HepG2 (cell line): ENCODE data around the gene SRGAP3.

ENCODE experiments used
- MBNL3 ChIP-seq: fragments of 250-450 bp; sonication (Bioruptor Pico); conservative IDR thresholded peaks from 2 replicates; pipeline ENCODE4 v1.8.0; 2022; ENCODE audit warnings: mild to moderate bottlenecking, inconsistent platforms
- MLX ChIP-seq: IDR thresholded peaks from 2 replicates; pipeline ENCODE4 v1.6.1; 2016
- POLR2AphosphoS2 ChIP-seq: IDR thresholded peaks from 2 replicates; pipeline ENCODE4 v1.6.1; 2011; ENCODE audit warnings: low read depth, low read length, improper control_type of control experiment
- SP2 ChIP-seq: sonication (generic); formaldehyde crosslinking; IDR thresholded peaks from 2 replicates; pipeline ENCODE4 v1.5.1; 2020; ENCODE audit warnings: mild to moderate bottlenecking, missing genetic modification reagents

- no peak for TF ChIP-seq SP2 (CRISPR knock-in tag)
- no peak for TF ChIP-seq MLX (CRISPR knock-in tag)
- no peak for TF ChIP-seq MBNL3
- TF ChIP-seq POLR2AphosphoS2: no peak
Measured at GRCh38 chr3:9238721-9239295, 10.6 kb downstream of the SRGAP3 start.
